ENCODE data around the gene BANK1. TPM values are rescaled to one million over a fixed set of nuclear protein-coding genes. Genes with fewer than 3 reads are reported as not detected.

Gene BANK1
- total and polyA plus RNA-seq, 12 donors: 1.5 to 10.3 (median 5.1) TPM

- no peak overlapping the region for H3K27ac ChIP-seq
- no peak for DNase-seq
- intact Hi-C loops (cut with DNase I): no loop called here
- no peak overlapping the region for H3K4me3 ChIP-seq
- H3K36me3 ChIP-seq (replicated peaks in 1 of 2): no peaks in the 10 kb centered on the region
- TF ChIP-seq CTCF (IDR thresholded peaks at IDR 0.05) (no peak), POLR2A (IDR thresholded peaks at IDR 0.05) (no peak)
- H3K9me3 ChIP-seq (replicated peaks in 1 of 3): no peaks in the 10 kb centered on the region
- WGBS, 4 donors: 57 to 76% (median 66%) methylated on average over 2 of the region's 2 CpGs
- H3K4me1 ChIP-seq (replicated peaks in 1 of 2): no peaks in the 10 kb centered on the region
- H3K27me3 ChIP-seq: no peaks in the 10 kb centered on the region
Measured at GRCh38 chr4:102007959-102008425, 217.5 kb downstream of the BANK1 start.

- Histone ChIP-seq H3K27me3 (no peaks in the 10 kb centered on the region), H3K4me1 (replicated peaks in 1 of 2) (no peaks in the 10 kb centered on the region), H3K4me3 (no peak overlapping the region), H3K9me3 (replicated peaks in 1 of 3) (no peaks in the 10 kb centered on the region), H3K27ac (no peak overlapping the region), H3K36me3 (replicated peaks in 1 of 2) (no peaks in the 10 kb centered on the region)
- TF ChIP-seq CTCF (IDR thresholded peaks at IDR 0.05) (no peak), POLR2A (IDR thresholded peaks at IDR 0.05) (no peak)
- intact Hi-C loops (cut with DNase I): no loop called here
- whole genome bisulfite sequencing, 4 donors: 64 to 81% (median 75%) methylated on average over 3 of the region's 3 CpGs
- DNase-seq: no peak
Measured at GRCh38 chr4:102008711-102009110, 218.2 kb downstream of the BANK1 start.

- WGBS, 4 donors: 81 to 91% (median 86%) methylated on average over 2 of the region's 2 CpGs
Measured at GRCh38 chr4:102022343-102022742, 231.8 kb downstream of the BANK1 start.

GRCh38 chr4:102027961-102028360, 237.4 kb downstream of the BANK1 start:
- TF ChIP-seq POLR2A (IDR thresholded peaks at IDR 0.05) (no peak), CTCF (IDR thresholded peaks at IDR 0.05) (no peak)
- no peak overlapping the region for H3K4me3 ChIP-seq
- H3K36me3 ChIP-seq (replicated peaks in 1 of 2): no peaks in the 10 kb centered on the region
- no peaks in the 10 kb centered on the region for H3K27me3 ChIP-seq
- H3K27ac ChIP-seq: no peak overlapping the region
- no peak for DNase-seq
- no peaks in the 10 kb centered on the region for H3K9me3 ChIP-seq (replicated peaks in 1 of 3)
- no peaks in the 10 kb centered on the region for H3K4me1 ChIP-seq (replicated peaks in 1 of 2)
- WGBS, 4 donors: 91 to 93% (median 92%) methylated on average over 4 of the region's 4 CpGs
- intact Hi-C loops (cut with DNase I): no loop called here

More at GRCh38 chr4:102022343-102022742, 231.8 kb downstream of the BANK1 start:
- H3K27ac ChIP-seq: no peak overlapping the region
- TF ChIP-seq POLR2A (IDR thresholded peaks at IDR 0.05): no peak
- TF ChIP-seq CTCF (IDR thresholded peaks at IDR 0.05): no peak
- H3K4me1 ChIP-seq (replicated peaks in 1 of 2): no peaks in the 10 kb centered on the region
- no peak for DNase-seq
- H3K36me3 ChIP-seq (replicated peaks in 1 of 2): no peaks in the 10 kb centered on the region
- no peaks in the 10 kb centered on the region for H3K9me3 ChIP-seq (replicated peaks in 1 of 3)
- H3K27me3 ChIP-seq: no peaks in the 10 kb centered on the region
- intact Hi-C loops (cut with DNase I): no loop called here
- no peak overlapping the region for H3K4me3 ChIP-seq
